NT2/D1 (cell line): ENCODE data around the gene SLC7A10.

Experiments used
- SUZ12 ChIP-seq: IDR thresholded peaks from 2 replicates; pipeline ENCODE4 v1.6.1; 2011; ENCODE audit not compliant: insufficient read length, insufficient read depth; ENCODE audit errors: extremely low read depth
- YY1 ChIP-seq: IDR thresholded peaks from 2 replicates; pipeline ENCODE4 v1.6.1; 2011; ENCODE audit not compliant: insufficient read length, insufficient read depth
- ZNF274 ChIP-seq: IDR thresholded peaks from 2 replicates; pipeline ENCODE4 v1.6.1; 2011; ENCODE audit warnings: mild to moderate bottlenecking, low read depth, low read length

- TF ChIP-seq SUZ12 (no peak), YY1 (no peak), ZNF274 (no peak)
Measured at GRCh38 chr19:33251076-33251475, 25.4 kb upstream of the SLC7A10 start.
